ENCODE results near the gene ACTRT2. TPM values are rescaled to one million over a fixed set of nuclear protein-coding genes. Genes with fewer than 3 reads are reported as not detected.

The ACTRT2 gene
- total and polyA plus RNA-seq, 10 of the 15 experiments (the other 5 are each of a cell fraction or from before 2014, with no cell fraction given), result not detected

DNA sequence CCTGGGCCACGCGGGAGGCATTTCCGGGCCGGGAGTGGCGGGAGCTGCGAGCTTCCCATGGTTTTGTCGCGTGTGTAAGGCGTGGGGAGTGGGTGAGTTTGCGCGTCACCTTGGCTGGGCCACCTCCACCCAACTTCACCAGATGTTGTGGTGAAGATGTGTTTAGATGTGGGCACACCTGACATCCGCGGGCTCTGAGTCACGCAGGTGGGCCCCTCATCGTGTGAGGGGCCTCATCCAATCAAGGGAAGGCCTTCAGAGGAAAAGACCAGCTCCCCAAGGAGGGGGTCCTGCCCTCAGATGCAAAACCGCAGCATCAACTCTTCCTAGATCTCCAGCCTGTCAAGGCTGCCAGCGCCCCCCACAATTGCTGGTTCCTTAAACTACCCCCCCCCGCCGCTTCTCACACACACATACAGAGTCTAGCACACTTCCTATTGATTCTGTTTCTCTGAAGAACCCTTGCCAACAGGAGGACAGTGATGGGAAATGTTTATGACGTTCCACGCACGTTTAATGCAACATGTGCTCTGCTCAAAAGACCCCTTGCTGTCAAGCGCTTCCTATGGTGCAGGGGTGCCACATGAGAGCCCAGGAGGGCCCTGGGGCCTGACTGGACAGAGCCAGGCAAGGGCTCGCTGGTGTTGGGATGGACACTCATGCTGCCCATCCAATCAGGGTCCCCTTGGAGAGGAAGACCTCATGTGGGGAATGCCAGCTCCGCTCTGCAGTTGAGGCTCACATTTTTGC lies 11.9 kb downstream of the ACTRT2 start (continued):
- TF ChIP-seq CEBPZ (IDR thresholded peaks at IDR 0.05; ENCODE audit: low read depth, low read length) (no peak), TBL1XR1 (IDR thresholded peaks at IDR 0.05; ENCODE audit: low read depth, low read length) (no peak), IRF3 (IDR thresholded peaks at IDR 0.05) (no peak)

- Histone ChIP-seq H3K79me2 (ENCODE audit: control insufficient read depth, insufficient read depth, low read length) (no peaks in the 10 kb centered on the region), H3K27ac (ENCODE audit: control insufficient read depth, insufficient read depth) (no peak overlapping the region), H3K4me1 (ENCODE audit: control insufficient read depth, insufficient read depth, low read length) (no peaks in the 10 kb centered on the region), H3K36me3 (ENCODE audit: control insufficient read depth in 2 of 2, insufficient read depth in 2 of 2, low read length in 1 of 2) (no peaks in the 10 kb centered on the region), H3K9me3 (replicated peaks; ENCODE audit: control insufficient read depth, insufficient read depth, low read length) (no peaks in the 10 kb centered on the region), H3K9ac (ENCODE audit: control insufficient read depth, insufficient read depth, low read length) (no peak overlapping the region), H3K27me3 (replicated peaks in 1 of 2; ENCODE audit: control insufficient read depth in 2 of 2, insufficient read depth in 2 of 2, low read length in 1 of 2) (no peaks in the 10 kb centered on the region), H2AFZ (ENCODE audit: control insufficient read depth, low read depth, low read length) (no peak overlapping the region), H4K20me1 (ENCODE audit: control insufficient read depth, insufficient read depth) (no peaks in the 10 kb centered on the region), H3K4me2 (ENCODE audit: control insufficient read depth, insufficient read depth) (no peak overlapping the region), H3K4me3 (no peak overlapping the region)
- 29% methylated on average over 4 of the region's 4 CpGs for WGBS (ENCODE audit: insufficient coverage, insufficient replicate concordance, low lambda C conversion rate, missing lambda C conversion rate)
- ChIA-PET POLR2A (no interaction called here), SMC1A (ENCODE audit: uncharacterized antibody, unreplicated experiment) (no interaction called here), RAD21 (ENCODE audit: unreplicated experiment) (no interaction called here), CTCF (no interaction called here)
- no peak for ATAC-seq
- DNase-seq (ENCODE audit: low read depth, low spot score), result no peak
- no peak for FAIRE-seq
- in situ Hi-C loops (cut with MboI) (no loop called here), intact Hi-C loops (cut with micrococcal nuclease; ENCODE audit: unreplicated experiment) (no loop called here)
- no TSS peak for BruUV-seq (replicated peaks)
- no peak for TF ChIP-seq SP1 (IDR thresholded peaks at IDR 0.05; ENCODE audit: low read depth, low read length)
- TF ChIP-seq YBX1 (IDR thresholded peaks at IDR 0.05), result no peak
- no peak for TF ChIP-seq MYC (IDR thresholded peaks at IDR 0.05; ENCODE audit: insufficient read depth, insufficient read length, insufficient replicate concordance, low read length, severe bottlenecking)
- TF ChIP-seq KDM1A (IDR thresholded peaks at IDR 0.05; ENCODE audit: borderline replicate concordance), result no peak
- TF ChIP-seq TCF12 (IDR thresholded peaks at IDR 0.05; ENCODE audit: low read depth, low read length), result no peak
- TF ChIP-seq NFIC (IDR thresholded peaks at IDR 0.05; ENCODE audit: low read depth, low read length), result no peak
- TF ChIP-seq YY1 (IDR thresholded peaks at IDR 0.05; ENCODE audit: low read depth, low read length), result no peak
- TF ChIP-seq ATF7 (IDR thresholded peaks at IDR 0.05; ENCODE audit: low read depth), result no peak
- no peak for TF ChIP-seq IRF3 (IDR thresholded peaks at IDR 0.05)
- no peak for TF ChIP-seq NKRF (conservative IDR thresholded peaks at IDR 0.05)
- no peak for TF ChIP-seq MEF2A (IDR thresholded peaks at IDR 0.05; ENCODE audit: insufficient read depth, low read depth, low read length)
Measured at GRCh38 chr1:3033790-3034090, 12.5 kb downstream of the ACTRT2 start.

Measured in GM12878 (cell line).